SJCRH30 (cell line): Measurements from ENCODE around the gene DLST. TPM values are rescaled to one million over a fixed set of nuclear protein-coding genes. Genes with fewer than 3 reads are reported as not detected.
"Not testable (repeated sequence)": the region's sequence is repeated elsewhere in the genome, so short reads cannot be mapped to it uniquely, and the experiment has no call there.

ENCODE experiments used
- DNase-seq, 2 experiments: peaks; one replicate each; pipeline ENCODE4 v3.0.0-alpha.2; 2015 to 2020
- H3K27ac ChIP-seq: fragments of 250-450 bp; sonication (Bioruptor Pico); 2 replicates; pipeline ENCODE4 v1.5.1; 2020; ENCODE audit warnings: mild to moderate bottlenecking, moderate library complexity
- H3K27me3 ChIP-seq: fragments of 250-450 bp; sonication (Bioruptor Pico); 2 replicates; pipeline ENCODE4 v1.5.1; 2020; ENCODE audit warnings: mild to moderate bottlenecking, moderate library complexity
- H3K36me3 ChIP-seq: fragments of 250-450 bp; sonication (Bioruptor Pico); 2 replicates; pipeline ENCODE4 v1.5.1; 2020; ENCODE audit warnings: mild to moderate bottlenecking, moderate library complexity
- H3K4me1 ChIP-seq: fragments of 250-450 bp; sonication (Bioruptor Pico); 2 replicates; pipeline ENCODE4 v1.5.1; 2020; ENCODE audit warnings: mild to moderate bottlenecking, moderate library complexity
- H3K4me3 ChIP-seq: fragments of 250-450 bp; sonication (Bioruptor Pico); 2 replicates; pipeline ENCODE4 v1.5.1; 2020; ENCODE audit warnings: mild to moderate bottlenecking, moderate library complexity
- H3K9me3 ChIP-seq: fragments of 250-450 bp; sonication (Bioruptor Pico); replicated peaks from 2 replicates; pipeline ENCODE4 v1.5.1; 2020; ENCODE audit warnings: mild to moderate bottlenecking, moderate library complexity
- total RNA-seq: library from RNA; depleted of rRNA; stranded (reverse); fragments of >200 nt; shearing (Covaris generic); gene quantifications from 2 replicates; pipeline ENCODE4 v1.2.3, GENCODE V29; 2014

DLST gene
- total RNA-seq, 1 experiment from 2014 or later = 49.8 TPM

- H3K27me3 ChIP-seq = no peaks in the 10 kb centered on the region
- no peaks in the 10 kb centered on the region; the same call in 1 of the 2 replicates for H3K9me3 ChIP-seq
- H3K27ac ChIP-seq = no peak overlapping the region
- peaks cover 25% of the 10 kb centered on the region for H3K4me1 ChIP-seq
- no peak overlapping the region for H3K4me3 ChIP-seq
- H3K36me3 ChIP-seq = no peaks in the 10 kb centered on the region
- DNase-seq = no peak
Observed at GRCh38 chr14:74929242-74929641, 47.5 kb downstream of the DLST start.

DNA sequence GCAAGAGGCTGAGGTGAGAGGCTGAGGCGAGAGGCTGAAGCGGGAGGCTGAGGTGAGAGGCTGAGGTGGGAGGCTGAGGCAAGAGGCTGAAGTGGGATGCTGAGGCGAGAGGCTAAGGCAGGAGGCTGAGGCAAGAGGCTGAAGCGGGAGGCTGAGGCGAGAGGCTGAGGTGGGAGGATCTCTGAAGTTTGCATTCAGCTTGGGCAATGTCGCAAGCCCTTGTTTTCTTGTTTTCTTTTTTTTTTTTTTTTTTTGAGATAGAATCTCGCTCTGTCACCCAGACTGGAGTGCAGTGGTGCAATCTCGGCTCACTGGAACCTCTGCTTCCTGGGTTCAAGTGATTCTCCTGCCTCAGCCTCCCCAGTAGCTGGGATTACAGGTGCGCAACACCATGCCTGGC, 50.0 kb downstream of the DLST start:
- not testable (repeated sequence) for H3K4me3 ChIP-seq, H3K27ac ChIP-seq, H3K36me3 ChIP-seq, DNase-seq, H3K27me3 ChIP-seq, H3K9me3 ChIP-seq
- peaks cover 37% of the 10 kb centered on the region for H3K4me1 ChIP-seq

GRCh38 chr14:74932401-74932901, 50.7 kb downstream of the DLST start:
- H3K4me1 ChIP-seq = peaks cover 37% of the 10 kb centered on the region
- no peaks in the 10 kb centered on the region for H3K9me3 ChIP-seq
- H3K27ac ChIP-seq = no peak overlapping the region
- DNase-seq = no peak
- H3K4me3 ChIP-seq = no peak overlapping the region
- H3K36me3 ChIP-seq = no peaks in the 10 kb centered on the region
- H3K27me3 ChIP-seq = no peaks in the 10 kb centered on the region

GRCh38 chr14:74932936-74933335, 51.2 kb downstream of the DLST start:
- H3K9me3 ChIP-seq, H3K4me3 ChIP-seq, DNase-seq, H3K27me3 ChIP-seq, H3K36me3 ChIP-seq, H3K27ac ChIP-seq: not testable (repeated sequence)
- H3K4me1 ChIP-seq = peaks cover 37% of the 10 kb centered on the region

DNA sequence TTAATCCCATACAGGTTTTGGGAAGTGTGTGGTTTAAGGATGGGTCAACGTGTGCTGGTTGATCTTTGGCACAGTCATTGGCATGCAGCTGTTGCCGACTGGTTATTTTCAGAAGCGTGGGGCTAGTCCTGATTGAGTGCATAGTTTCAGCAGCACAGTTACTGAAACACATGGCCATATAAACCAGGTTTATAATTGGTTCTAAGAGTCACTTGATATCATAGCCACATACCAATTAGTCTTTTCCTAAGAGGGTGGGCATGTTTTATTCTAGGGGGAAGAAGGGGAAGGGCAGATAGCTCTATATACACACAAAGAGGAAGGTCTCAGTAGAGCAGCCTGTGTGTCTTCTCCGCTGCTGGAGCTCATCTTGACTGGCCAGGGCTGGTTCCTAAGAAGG, 52.3 kb downstream of the DLST start:
- H3K27ac ChIP-seq = peak overlapping the region; percentile 89
- H3K4me3 ChIP-seq = peak overlapping the region; percentile 43
- H3K36me3 ChIP-seq = no peaks in the 10 kb centered on the region
- no peaks in the 10 kb centered on the region for H3K27me3 ChIP-seq
- no peaks in the 10 kb centered on the region for H3K9me3 ChIP-seq
- H3K4me1 ChIP-seq = peaks cover 39% of the 10 kb centered on the region
- DNase-seq = peak; percentile 71 to 87

- peak overlapping the region; percentile 43 for H3K4me3 ChIP-seq
- no peaks in the 10 kb centered on the region for H3K9me3 ChIP-seq
- peak overlapping the region; percentile 89 for H3K27ac ChIP-seq
- peak; percentile 92 to 94 for DNase-seq
- H3K36me3 ChIP-seq = no peaks in the 10 kb centered on the region
- peaks cover 42% of the 10 kb centered on the region for H3K4me1 ChIP-seq
- no peaks in the 10 kb centered on the region for H3K27me3 ChIP-seq
Observed at GRCh38 chr14:74934476-74935359, 53.0 kb downstream of the DLST start.

- H3K4me1 ChIP-seq = peaks cover 46% of the 10 kb centered on the region
- peak; percentile 50 to 67 for DNase-seq
- H3K4me3 ChIP-seq = peak overlapping the region; percentile 43
- peak overlapping the region; percentile 89 for H3K27ac ChIP-seq
- no peaks in the 10 kb centered on the region for H3K36me3 ChIP-seq
- no peaks in the 10 kb centered on the region for H3K9me3 ChIP-seq
- no peaks in the 10 kb centered on the region for H3K27me3 ChIP-seq
Observed at GRCh38 chr14:74935360-74935680, 53.6 kb downstream of the DLST start.

GRCh38 chr14:74936151-74936550, 54.4 kb downstream of the DLST start:
- Histone ChIP-seq H3K27me3 (no peaks in the 10 kb centered on the region), H3K4me3 (no peak overlapping the region), H3K27ac (no peak overlapping the region), H3K36me3 (0 out of 2 replicates have a peak, but pooled peaks cover under 1% of the 10 kb centered on the region), H3K9me3 (no peaks in the 10 kb centered on the region), H3K4me1 (peaks cover 53% of the 10 kb centered on the region)
- DNase-seq = no peak

GRCh38 chr14:74936731-74937130, 55.0 kb downstream of the DLST start:
- peaks cover 59% of the 10 kb centered on the region for H3K4me1 ChIP-seq
- no peaks in the 10 kb centered on the region for H3K27me3 ChIP-seq
- H3K9me3 ChIP-seq = no peaks in the 10 kb centered on the region
- no peak overlapping the region for H3K27ac ChIP-seq
- no peak for DNase-seq
- H3K4me3 ChIP-seq = no peak overlapping the region
- peaks cover 6% of the 10 kb centered on the region for H3K36me3 ChIP-seq

DNA sequence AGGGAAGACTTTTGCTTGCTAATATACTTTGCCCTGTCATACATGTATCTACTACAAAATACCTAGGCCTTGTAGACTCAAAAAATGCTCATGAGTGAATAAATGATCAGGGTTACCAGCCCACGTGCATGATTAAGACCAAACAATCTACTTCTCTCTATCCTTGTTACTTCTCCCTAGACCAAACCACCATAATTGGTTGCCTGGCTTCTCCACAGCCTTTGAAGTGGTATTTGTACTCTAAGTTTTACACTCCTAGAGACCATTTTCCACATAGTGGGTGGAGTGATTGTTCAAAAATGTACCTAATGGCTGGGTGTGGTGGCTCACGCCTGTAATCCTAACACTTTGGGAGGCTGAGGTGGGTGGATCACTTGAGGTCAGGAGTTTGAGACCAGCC, 55.5 kb downstream of the DLST start:
- DNase-seq = no peak
- peaks cover 8% of the 10 kb centered on the region for H3K36me3 ChIP-seq
- no peak overlapping the region for H3K4me3 ChIP-seq
- no peak overlapping the region for H3K27ac ChIP-seq
- no peaks in the 10 kb centered on the region for H3K9me3 ChIP-seq
- H3K4me1 ChIP-seq = peaks cover 62% of the 10 kb centered on the region
- H3K27me3 ChIP-seq = no peaks in the 10 kb centered on the region

DNA sequence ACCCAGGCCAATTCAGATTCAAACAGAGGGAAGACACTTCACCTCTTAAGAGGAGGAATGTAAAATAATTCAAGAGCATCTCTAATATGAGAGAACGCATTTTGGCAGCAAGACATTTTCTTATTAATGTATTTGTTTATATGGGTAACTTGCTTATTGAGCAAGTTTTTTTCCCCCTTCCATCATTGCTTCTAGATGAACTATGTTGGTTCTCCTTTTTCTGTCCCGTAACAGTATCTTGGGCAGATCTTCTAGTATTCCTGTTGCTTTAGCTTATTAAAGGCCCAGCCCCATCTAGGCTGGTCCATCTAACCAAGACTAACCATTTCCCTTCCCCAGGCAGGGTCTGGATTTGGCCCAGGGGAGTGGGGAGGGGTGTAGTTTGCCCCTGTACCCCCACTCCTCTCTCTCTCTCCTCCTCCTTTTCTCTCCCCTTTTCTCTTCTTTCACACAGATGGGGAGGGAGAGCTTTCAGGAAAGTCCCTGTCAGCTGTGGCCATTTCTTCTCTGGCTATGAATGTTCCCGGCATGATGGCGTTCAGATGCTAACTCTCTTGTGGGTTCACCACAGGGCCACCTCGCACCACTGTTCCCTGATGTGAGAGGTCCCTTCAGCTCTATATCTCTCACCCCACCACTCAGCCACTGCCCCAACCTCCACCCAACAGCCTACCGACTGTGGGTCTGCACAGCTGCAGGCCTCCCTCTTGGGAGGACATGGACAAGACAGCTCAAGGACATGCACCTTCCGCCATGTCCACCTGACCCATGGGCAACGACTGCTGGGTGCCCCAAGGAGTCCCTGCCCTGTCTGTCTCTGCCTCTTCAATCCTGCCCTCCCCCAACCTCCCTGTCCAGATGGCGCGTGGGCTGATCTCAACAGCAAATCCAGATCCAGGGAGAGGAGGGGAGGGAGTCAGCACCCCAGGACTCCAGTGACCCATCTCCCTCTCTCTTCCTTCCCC, 57.1 kb downstream of the DLST start:
- no peak for DNase-seq
- Histone ChIP-seq H3K4me1 (peaks cover 57% of the 10 kb centered on the region), H3K27ac (peak overlapping the region; percentile 90)

GRCh38 chr14:74940956-74941565, 59.3 kb downstream of the DLST start:
- H3K27ac ChIP-seq = peak overlapping the region; percentile 2; the same call in 1 of the 2 replicates
- H3K27me3 ChIP-seq = no peaks in the 10 kb centered on the region
- no peak for DNase-seq
- H3K36me3 ChIP-seq = peaks cover 44% of the 10 kb centered on the region
- no peaks in the 10 kb centered on the region for H3K9me3 ChIP-seq
- H3K4me1 ChIP-seq = peaks cover 41% of the 10 kb centered on the region
- no peak overlapping the region for H3K4me3 ChIP-seq

More for the DNA sequence above, 57.1 kb downstream of the DLST start:
- Histone ChIP-seq H3K27me3 (no peaks in the 10 kb centered on the region), H3K9me3 (no peaks in the 10 kb centered on the region), H3K36me3 (peaks cover 25% of the 10 kb centered on the region), H3K4me3 (no peak overlapping the region)

- no peak overlapping the region; the same call in 1 of the 2 replicates for H3K27ac ChIP-seq
- peaks cover 41% of the 10 kb centered on the region for H3K4me1 ChIP-seq
- no peak overlapping the region for H3K4me3 ChIP-seq
- no peaks in the 10 kb centered on the region for H3K27me3 ChIP-seq
- peaks cover 51% of the 10 kb centered on the region for H3K36me3 ChIP-seq
- no peaks in the 10 kb centered on the region for H3K9me3 ChIP-seq
- peak; percentile 47 to 58 for DNase-seq
Observed at GRCh38 chr14:74941676-74942097, 60.0 kb downstream of the DLST start.

DNA sequence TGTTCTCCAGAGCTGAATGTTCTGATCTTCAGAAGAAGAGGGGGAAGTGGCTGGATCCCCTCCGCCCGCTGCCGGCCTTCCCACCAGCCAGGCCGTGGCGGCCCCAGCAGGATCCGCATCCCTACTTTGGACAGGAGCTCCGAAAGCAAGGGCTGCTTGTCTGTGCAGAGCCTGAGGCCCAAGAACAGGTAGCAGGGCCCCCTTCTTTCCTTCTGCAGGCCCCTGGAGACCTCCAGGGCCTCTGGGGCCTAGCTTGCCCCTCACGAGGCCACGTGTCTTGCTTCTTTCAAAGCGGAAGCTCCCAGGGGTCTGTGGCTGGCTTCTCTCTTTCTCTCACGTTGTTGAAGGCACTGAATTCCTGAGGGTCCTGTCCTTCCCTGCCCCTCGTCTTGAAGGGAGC, 60.5 kb downstream of the DLST start:
- Histone ChIP-seq H3K27me3 (no peaks in the 10 kb centered on the region), H3K27ac (no peak overlapping the region), H3K9me3 (no peaks in the 10 kb centered on the region), H3K4me1 (peaks cover 41% of the 10 kb centered on the region), H3K36me3 (peaks cover 55% of the 10 kb centered on the region), H3K4me3 (no peak overlapping the region)
- no peak for DNase-seq
